Skeletal muscle satellite cell (primary cell): ENCODE results near the gene ITGB2.
A peak's percentile ranks its signal among the peaks of the same experiment; 100 is the strongest.

ENCODE experiments used
- H3K27me3 ChIP-seq: 2 replicates; pipeline ENCODE4 v1.7.0; 2013; ENCODE audit warnings: low read length; ENCODE audit not compliant: control insufficient read depth, insufficient read depth
- H3K36me3 ChIP-seq: 2 replicates; pipeline ENCODE4 v1.7.0; 2013; ENCODE audit warnings: mild to moderate bottlenecking, control low read depth, low read length; ENCODE audit not compliant: insufficient read depth
- H3K4me1 ChIP-seq: 2 replicates; pipeline ENCODE4 v1.7.0; 2013; ENCODE audit warnings: low read length; ENCODE audit not compliant: control insufficient read depth, insufficient read depth
- H3K4me2 ChIP-seq: 2 replicates; pipeline ENCODE4 v1.7.0; 2013; ENCODE audit warnings: mild to moderate bottlenecking, low read length
- H3K4me3 ChIP-seq: 2 replicates; pipeline ENCODE4 v1.7.0; 2013; ENCODE audit warnings: low read length
- H3K9ac ChIP-seq: 2 replicates; pipeline ENCODE4 v1.7.0; 2013; ENCODE audit warnings: mild to moderate bottlenecking, low read depth, low read length, moderate library complexity
- H3K9me3 ChIP-seq: replicated peaks from 2 replicates; pipeline ENCODE4 v1.7.0; 2013; ENCODE audit warnings: mild to moderate bottlenecking, control low read depth, low read length

Gene ITGB2

GRCh38 chr21:44944596-44944995 is 23.9 kb upstream of the ITGB2 start:
- Histone ChIP-seq H3K9me3 (no peaks in the 10 kb centered on the region), H3K4me2 (no peak overlapping the region), H3K27me3 (no peaks in the 10 kb centered on the region), H3K36me3 (peaks cover 35% of the 10 kb centered on the region), H3K4me3 (no peak overlapping the region), H3K4me1 (peaks cover 53% of the 10 kb centered on the region), H3K9ac (no peak overlapping the region)

DNA sequence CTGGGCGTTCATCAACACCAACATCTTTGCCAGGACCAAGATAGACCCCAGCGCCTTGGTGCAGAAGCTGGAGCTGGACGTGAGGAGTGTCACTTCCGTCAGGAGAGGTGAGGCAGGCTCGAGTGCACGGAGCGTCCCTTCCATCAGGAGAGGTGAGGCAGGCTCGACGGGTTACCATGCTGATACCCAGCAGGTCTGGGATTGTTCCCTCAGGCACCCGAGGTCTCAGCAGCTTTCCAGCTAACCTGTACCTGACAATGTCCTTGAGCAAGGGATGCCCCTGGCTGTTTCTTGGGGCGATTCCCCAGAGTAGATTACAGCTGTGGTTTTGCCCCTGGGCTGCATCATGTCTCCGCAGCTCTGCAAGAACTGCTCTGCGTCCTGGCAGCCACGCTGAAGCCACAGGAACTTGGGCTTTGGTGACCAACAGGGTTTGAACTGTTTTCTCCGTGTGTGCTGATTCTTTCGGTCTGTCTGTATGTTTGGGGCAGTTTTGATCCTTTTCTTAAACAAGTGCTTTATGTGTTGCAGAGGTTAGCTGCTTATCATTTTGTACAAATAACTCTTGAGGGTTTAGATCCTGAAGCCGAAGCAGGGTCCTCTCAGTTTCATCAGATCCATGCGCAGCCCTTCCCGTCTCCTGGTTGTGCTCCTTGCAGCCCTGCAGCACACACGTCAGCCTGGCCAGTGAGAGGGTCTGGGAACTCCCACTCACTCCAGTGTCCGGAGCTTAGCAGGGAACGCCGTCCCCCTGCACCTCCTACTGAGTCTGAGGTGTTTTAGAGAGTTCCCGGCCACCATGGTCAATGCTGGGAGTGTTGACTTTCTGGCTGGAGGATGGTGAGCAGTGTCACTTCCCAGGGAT is 23.2 kb upstream of the ITGB2 start:
- Histone ChIP-seq H3K9ac (no peak overlapping the region), H3K36me3 (peaks cover 31% of the 10 kb centered on the region), H3K4me1 (peaks cover 52% of the 10 kb centered on the region), H3K4me2 (no peak overlapping the region), H3K4me3 (no peak overlapping the region), H3K27me3 (no peaks in the 10 kb centered on the region), H3K9me3 (no peaks in the 10 kb centered on the region)

DNA sequence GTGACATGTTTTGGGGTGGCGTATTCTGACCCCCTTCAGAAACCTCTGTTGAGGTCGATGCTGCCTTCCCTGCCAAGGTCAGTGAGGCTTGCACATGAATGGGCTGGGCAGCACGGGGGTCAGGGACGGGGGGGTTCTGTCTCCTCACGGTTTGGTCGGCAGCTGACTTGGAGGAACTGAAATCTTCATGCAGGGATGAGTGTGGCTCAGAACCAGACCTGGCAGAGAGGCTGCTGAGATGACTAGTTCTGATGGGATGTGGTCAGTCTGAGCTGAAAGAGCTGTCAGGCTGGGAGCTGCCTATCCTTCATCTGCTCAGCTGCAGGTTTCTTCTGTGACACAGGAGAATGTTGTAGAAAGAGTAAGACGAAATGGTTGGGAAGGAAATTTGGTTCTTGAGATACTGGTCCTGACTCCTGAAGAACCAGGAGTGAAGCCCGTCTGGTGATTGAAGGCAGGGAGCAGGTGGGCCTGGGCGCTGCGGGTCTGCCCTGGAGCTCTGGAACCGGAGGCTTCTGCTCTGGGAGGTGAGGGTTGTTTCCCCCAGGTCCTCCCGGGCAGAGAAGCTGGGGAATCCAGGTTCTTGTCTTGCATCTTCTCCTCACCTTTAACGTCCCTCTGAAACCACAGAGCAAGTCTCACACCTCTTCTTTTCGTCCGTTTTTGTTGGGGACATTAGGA is 22.4 kb upstream of the ITGB2 start:
- no peaks in the 10 kb centered on the region for H3K9me3 ChIP-seq
- no peak overlapping the region for H3K9ac ChIP-seq
- H3K27me3 ChIP-seq = no peaks in the 10 kb centered on the region
- peaks cover 31% of the 10 kb centered on the region for H3K36me3 ChIP-seq
- no peak overlapping the region for H3K4me2 ChIP-seq
- H3K4me3 ChIP-seq = no peak overlapping the region
- H3K4me1 ChIP-seq = peaks cover 47% of the 10 kb centered on the region

GRCh38 chr21:44942566-44942965 is 21.9 kb upstream of the ITGB2 start:
- Histone ChIP-seq H3K4me1 (peaks cover 41% of the 10 kb centered on the region), H3K4me3 (no peak overlapping the region), H3K27me3 (no peaks in the 10 kb centered on the region), H3K9me3 (no peaks in the 10 kb centered on the region), H3K4me2 (no peak overlapping the region), H3K36me3 (peaks cover 31% of the 10 kb centered on the region), H3K9ac (no peak overlapping the region)

DNA sequence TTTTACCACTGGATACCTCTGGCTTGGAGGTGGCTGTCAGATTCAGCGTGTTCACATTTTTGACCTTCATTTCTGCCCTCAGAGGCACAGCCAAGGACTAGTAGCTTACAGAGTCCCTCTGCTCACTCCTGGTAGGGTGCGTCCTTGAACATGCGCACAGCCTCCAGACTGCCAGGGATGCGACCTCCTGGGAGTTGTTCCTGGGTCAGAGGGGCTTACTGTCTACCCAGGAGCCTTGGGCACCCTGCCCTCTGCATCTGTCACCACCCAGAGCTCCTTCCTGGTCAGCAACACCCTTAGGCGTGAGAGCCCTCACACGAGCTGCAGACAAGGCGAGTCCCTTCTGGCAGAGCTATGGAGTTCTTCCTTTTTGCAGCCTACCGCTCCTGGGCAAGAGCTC is 20.9 kb upstream of the ITGB2 start:
- Histone ChIP-seq H3K36me3 (peaks cover 29% of the 10 kb centered on the region), H3K27me3 (no peaks in the 10 kb centered on the region), H3K4me3 (peak overlapping the region; percentile 93), H3K9ac (peak overlapping the region; percentile 91), H3K4me1 (peaks cover 31% of the 10 kb centered on the region), H3K9me3 (no peaks in the 10 kb centered on the region), H3K4me2 (peak overlapping the region; percentile 93)

GRCh38 chr21:44940116-44940631 is 19.5 kb upstream of the ITGB2 start:
- Histone ChIP-seq H3K4me3 (peak overlapping the region; percentile 93), H3K9me3 (no peaks in the 10 kb centered on the region), H3K27me3 (no peaks in the 10 kb centered on the region), H3K9ac (peak overlapping the region; percentile 91), H3K4me1 (peaks cover 27% of the 10 kb centered on the region), H3K36me3 (peaks cover 24% of the 10 kb centered on the region), H3K4me2 (peak overlapping the region; percentile 93)

DNA sequence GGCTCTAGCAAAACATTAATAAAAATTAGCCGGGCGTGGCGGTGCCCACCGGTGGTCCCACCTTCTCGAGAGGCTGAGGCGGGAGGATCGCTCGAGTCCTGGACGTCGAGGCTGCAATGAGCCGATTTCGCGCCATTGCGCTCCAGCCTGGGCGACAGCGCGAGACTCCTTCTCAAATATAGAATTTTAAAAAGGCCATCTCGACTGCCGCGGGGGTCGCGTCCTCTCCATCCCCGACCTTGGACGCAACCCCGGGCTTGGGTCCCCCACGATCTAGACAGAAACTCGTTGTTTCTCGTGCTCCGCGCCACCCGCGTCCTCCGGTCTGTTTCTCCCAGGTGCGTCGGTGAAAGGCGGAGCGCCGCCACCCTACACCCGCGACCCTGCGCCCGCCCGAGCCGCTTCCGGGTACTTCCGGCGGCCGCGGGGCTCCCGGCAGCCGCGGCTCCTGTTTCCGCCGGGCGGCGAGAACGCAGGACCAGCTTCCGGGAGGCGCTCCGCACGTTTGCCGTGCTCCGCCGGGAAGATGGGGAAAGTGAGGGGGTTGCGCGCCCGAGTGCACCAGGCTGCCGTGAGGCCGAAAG is 18.9 kb upstream of the ITGB2 start, which contains the start of gene SLX9:
SLX9 (plus strand) TSS at position 498 of the 584 bp plus-strand sequence; CDS start at position 527, 29 bp downstream.
- Histone ChIP-seq H3K9ac (peak within 1 kb of the TSS; percentile 91), H3K4me1 (peaks cover 27% of the 10 kb centered on the region), H3K4me3 (peak within 1 kb of the TSS; percentile 93), H3K9me3 (no peaks in the 10 kb centered on the region), H3K4me2 (peak within 1 kb of the TSS; percentile 93), H3K27me3 (no peaks in the 10 kb centered on the region), H3K36me3 (peaks cover 18% of the 10 kb centered on the region)

- Histone ChIP-seq H3K4me1 (peaks cover 27% of the 10 kb centered on the region), H3K27me3 (peaks cover 6% of the 10 kb centered on the region), H3K4me2 (peak overlapping the region; percentile 93), H3K4me3 (peak overlapping the region; percentile 93), H3K9me3 (no peaks in the 10 kb centered on the region), H3K36me3 (peaks cover 11% of the 10 kb centered on the region), H3K9ac (peak overlapping the region; percentile 91)
Observed at GRCh38 chr21:44938772-44939531, 18.3 kb upstream of the ITGB2 start.

GRCh38 chr21:44935533-44935927 is 14.8 kb upstream of the ITGB2 start:
- H3K4me3 ChIP-seq = no peak overlapping the region
- H3K4me1 ChIP-seq = peaks cover 31% of the 10 kb centered on the region
- no peaks in the 10 kb centered on the region for H3K36me3 ChIP-seq
- H3K27me3 ChIP-seq = peaks cover 15% of the 10 kb centered on the region
- H3K9me3 ChIP-seq = no peaks in the 10 kb centered on the region
- no peak overlapping the region for H3K4me2 ChIP-seq
- H3K9ac ChIP-seq = no peak overlapping the region

GRCh38 chr21:44934797-44935532 is 14.3 kb upstream of the ITGB2 start:
- Histone ChIP-seq H3K9me3 (no peaks in the 10 kb centered on the region), H3K4me2 (no peak overlapping the region), H3K9ac (no peak overlapping the region), H3K4me3 (no peak overlapping the region), H3K36me3 (no peaks in the 10 kb centered on the region), H3K27me3 (peaks cover 15% of the 10 kb centered on the region), H3K4me1 (peaks cover 36% of the 10 kb centered on the region)
